SK-N-SH (cell line): Measurements from ENCODE around the gene ARID1B. TPM values are rescaled to one million over a fixed set of nuclear protein-coding genes. Genes with fewer than 3 reads are reported as not detected.

Experiments
- CTCF ChIA-PET: fragments of 300-600, 350-600 bp; formaldehyde crosslinking; extraction: SDS; loops from one replicate; lab custom pipeline; 2021; lab: Yijun Ruan, JAX
- POLR2A ChIA-PET: fragments of 350-600 bp; sonication (Branson Sonifier 250); formaldehyde crosslinking; extraction: SDS; loops from one replicate; lab custom pipeline; 2020; ENCODE audit warnings: antibody characterized with exemption, inconsistent platforms; lab: Yijun Ruan, JAX
- DNase-seq: peaks from one replicate; pipeline ENCODE4 v3.0.0; 2012
- H2AFZ ChIP-seq: fragments of 200-600 bp; sonication (generic); 2 replicates; pipeline ENCODE4 v1.8.1; 2016; ENCODE audit warnings: antibody characterized with exemption, mild to moderate bottlenecking, low read depth
- H3F3A ChIP-seq: fragments of 200-600 bp; sonication (generic); replicated peaks from 2 replicates; pipeline ENCODE3; 2016; ENCODE audit warnings: antibody characterized with exemption, mild to moderate bottlenecking; ENCODE audit not compliant: insufficient read depth
- H3K27ac ChIP-seq, 2 experiments: fragments of 200-500 bp in 1 of 2; fragments of 200-600 bp in 1 of 2; sonication (Bioruptor generic) in 1 of 2; sonication (generic), shearing (Covaris generic) in 1 of 2; 2 replicates each; pipeline versions ENCODE4 v1.5.1 to v1.6.1; 2014 to 2016; ENCODE audit warnings: low read depth in 2 of 2, inconsistent platforms in 1 of 2, low read length in 1 of 2, mild to moderate bottlenecking in 1 of 2, mixed read lengths in 1 of 2
- H3K27me3 ChIP-seq: fragments of 200-600 bp; sonication (generic), shearing (Covaris generic); 2 replicates; pipeline ENCODE4 v1.6.1; 2016; ENCODE audit warnings: mixed run types; ENCODE audit not compliant: insufficient read depth
- H3K36me3 ChIP-seq, 2 experiments: fragments of 200-500 bp in 1 of 2; fragments of 200-600 bp in 1 of 2; sonication (Bioruptor generic) in 1 of 2; sonication (generic) in 1 of 2; replicated peaks in 1 of 2; 2 replicates each; pipeline versions ENCODE3 to v1.5.1; 2014 to 2016; ENCODE audit warnings: low read length in 1 of 2, mild to moderate bottlenecking in 1 of 2; ENCODE audit not compliant: insufficient read depth in 2 of 2, control insufficient read depth in 1 of 2
- H3K4me1 ChIP-seq, 2 experiments: fragments of 200-500 bp in 1 of 2; fragments of 200-600 bp in 1 of 2; sonication (Bioruptor generic) in 1 of 2; sonication (generic), shearing (Covaris generic) in 1 of 2; 2 replicates each; pipeline versions ENCODE4 v1.5.1 to v1.6.1; 2014 to 2016; ENCODE audit warnings: low read depth in 1 of 2, low read length in 1 of 2, mixed run types in 1 of 2; ENCODE audit not compliant: insufficient read depth in 2 of 2, control insufficient read depth in 1 of 2
- H3K4me2 ChIP-seq: fragments of 200-600 bp; sonication (generic), shearing (Covaris generic); 2 replicates; pipeline ENCODE4 v1.6.1; 2017; ENCODE audit warnings: mixed run types
- H3K4me3 ChIP-seq, 2 experiments: fragments of 200-500 bp in 1 of 2; fragments of 200-600 bp in 1 of 2; sonication (Bioruptor generic) in 1 of 2; sonication (generic), shearing (Covaris generic) in 1 of 2; 2 replicates each; pipeline versions ENCODE4 v1.5.1 to v1.8.1; 2014 to 2016; ENCODE audit warnings: low read depth in 2 of 2, inconsistent platforms in 1 of 2, low read length in 1 of 2, mild to moderate bottlenecking in 1 of 2, mixed read lengths in 1 of 2, moderate library complexity in 1 of 2
- H3K79me2 ChIP-seq: fragments of 200-600 bp; sonication (generic); 2 replicates; pipeline ENCODE4 v1.8.1; 2017; ENCODE audit warnings: mild to moderate bottlenecking; ENCODE audit not compliant: insufficient read depth
- H3K9ac ChIP-seq: fragments of 200-600 bp; sonication (generic); 2 replicates; pipeline ENCODE4 v1.6.1; 2017; ENCODE audit warnings: mixed run types
- H3K9me2 ChIP-seq: fragments of 200-600 bp; sonication (generic); 2 replicates; pipeline ENCODE4 v1.6.1; 2017; ENCODE audit warnings: mixed run types
- H3K9me3 ChIP-seq: fragments of 200-600 bp; sonication (generic); 2 replicates; pipeline ENCODE4 v1.6.1; 2017; ENCODE audit warnings: mixed run types, mild to moderate bottlenecking, moderate library complexity
- H4K20me1 ChIP-seq: fragments of 200-600 bp; sonication (generic); 2 replicates; pipeline ENCODE4 v1.6.1; 2017; ENCODE audit warnings: mild to moderate bottlenecking, mixed run types; ENCODE audit not compliant: insufficient read depth
- ELF1 ChIP-seq: IDR thresholded peaks from 2 replicates; pipeline ENCODE4 v1.4.0; 2012
- EP300 ChIP-seq, 2 experiments: IDR thresholded peaks; 2 replicates each; pipeline versions ENCODE4 v1.4.0 to v1.6.1; 2012; ENCODE audit warnings: borderline replicate concordance in 1 of 2, low read depth in 1 of 2, low read length in 1 of 2
- EZH2phosphoT487 ChIP-seq: fragments of 200-600 bp; sonication (generic); IDR thresholded peaks from 2 replicates; pipeline ENCODE4 v1.6.1; 2017; ENCODE audit warnings: low read depth, mixed run types, mild to moderate bottlenecking, antibody characterized with exemption, moderate library complexity, borderline replicate concordance
- FOSL2 ChIP-seq: IDR thresholded peaks from 2 replicates; pipeline ENCODE4 v1.4.0; 2012; ENCODE audit warnings: low read depth, mild to moderate bottlenecking, moderate library complexity, borderline replicate concordance
- FOXJ3 ChIP-seq: sonication (generic); formaldehyde crosslinking; IDR thresholded peaks from 2 replicates; pipeline ENCODE4 v1.5.1; 2020; ENCODE audit warnings: mild to moderate bottlenecking, missing genetic modification reagents
- FOXM1 ChIP-seq: IDR thresholded peaks from 2 replicates; pipeline ENCODE4 v1.4.0; 2012; ENCODE audit warnings: low read depth, mild to moderate bottlenecking
- GABPA ChIP-seq: IDR thresholded peaks from 2 replicates; pipeline ENCODE4 v1.4.0; 2012; ENCODE audit warnings: low read depth, mild to moderate bottlenecking
- MEF2A ChIP-seq: IDR thresholded peaks from 2 replicates; pipeline ENCODE4 v1.4.0; 2012; ENCODE audit warnings: low read depth, borderline replicate concordance
- MXI1 ChIP-seq: IDR thresholded peaks from 2 replicates; pipeline ENCODE4 v1.6.1; 2012; ENCODE audit warnings: mild to moderate bottlenecking, low read depth, low read length, improper control_type of control experiment
- NRF1 ChIP-seq: IDR thresholded peaks from 2 replicates; pipeline ENCODE4 v1.6.1; 2012; ENCODE audit warnings: low read depth, mild to moderate bottlenecking, low read length
- RAD21 ChIP-seq: IDR thresholded peaks from 2 replicates; pipeline ENCODE4 v1.6.1; 2012; ENCODE audit warnings: mild to moderate bottlenecking, low read length
- RFX5 ChIP-seq: IDR thresholded peaks from 2 replicates; pipeline ENCODE4 v1.6.1; 2012; ENCODE audit warnings: mild to moderate bottlenecking, improper control_type of control experiment, low read length
- RXRA ChIP-seq: IDR thresholded peaks from 2 replicates; pipeline ENCODE4 v1.4.0; 2012; ENCODE audit warnings: low read depth, mild to moderate bottlenecking, borderline replicate concordance
- TCF12 ChIP-seq: IDR thresholded peaks from 2 replicates; pipeline ENCODE4 v1.4.0; 2012
- YY1 ChIP-seq: IDR thresholded peaks from 2 replicates; pipeline ENCODE4 v1.4.0; 2012; ENCODE audit warnings: low read depth, mild to moderate bottlenecking
- WGBS: methylation state at CpG from one replicate; pipeline ENCODE4 v1.1.6; 2017; ENCODE audit warnings: low lambda C conversion rate; 5-methylcytosine and 5-hydroxymethylcytosine counted together
- polyA plus RNA-seq, 3 experiments: library from polyadenylated mRNA; depleted of rRNA; stranded (reverse); fragments of >200 nt; gene quantifications; 2 replicates each; pipeline ENCODE4 v1.2.3, GENCODE V29; 2012
- TF ChIP-seq, protein P1 (sequence below): IDR thresholded peaks from 2 replicates; pipeline ENCODE4 v1.4.0; 2012; ENCODE audit warnings: low read depth, borderline replicate concordance
- TF ChIP-seq, protein P2 (sequence below): fragments of 200-600 bp; sonication (generic); IDR thresholded peaks from 2 replicates; pipeline ENCODE4 v1.6.1; 2017; ENCODE audit warnings: antibody characterized with exemption, mild to moderate bottlenecking, moderate library complexity
- TF ChIP-seq, protein P3 (sequence below): IDR thresholded peaks from 2 replicates; pipeline ENCODE4; 2012
- TF ChIP-seq, protein P4 (sequence below): fragments of 150-350 bp; IDR thresholded peaks from 2 replicates; pipeline ENCODE4 v1.6.1; 2016; ENCODE audit warnings: mild to moderate bottlenecking, low read depth, low read length

Gene ARID1B
- polyA plus RNA-seq, 1 of the 3 experiments (the other 2 are of a cell fraction), result 13.6 TPM

DNA sequence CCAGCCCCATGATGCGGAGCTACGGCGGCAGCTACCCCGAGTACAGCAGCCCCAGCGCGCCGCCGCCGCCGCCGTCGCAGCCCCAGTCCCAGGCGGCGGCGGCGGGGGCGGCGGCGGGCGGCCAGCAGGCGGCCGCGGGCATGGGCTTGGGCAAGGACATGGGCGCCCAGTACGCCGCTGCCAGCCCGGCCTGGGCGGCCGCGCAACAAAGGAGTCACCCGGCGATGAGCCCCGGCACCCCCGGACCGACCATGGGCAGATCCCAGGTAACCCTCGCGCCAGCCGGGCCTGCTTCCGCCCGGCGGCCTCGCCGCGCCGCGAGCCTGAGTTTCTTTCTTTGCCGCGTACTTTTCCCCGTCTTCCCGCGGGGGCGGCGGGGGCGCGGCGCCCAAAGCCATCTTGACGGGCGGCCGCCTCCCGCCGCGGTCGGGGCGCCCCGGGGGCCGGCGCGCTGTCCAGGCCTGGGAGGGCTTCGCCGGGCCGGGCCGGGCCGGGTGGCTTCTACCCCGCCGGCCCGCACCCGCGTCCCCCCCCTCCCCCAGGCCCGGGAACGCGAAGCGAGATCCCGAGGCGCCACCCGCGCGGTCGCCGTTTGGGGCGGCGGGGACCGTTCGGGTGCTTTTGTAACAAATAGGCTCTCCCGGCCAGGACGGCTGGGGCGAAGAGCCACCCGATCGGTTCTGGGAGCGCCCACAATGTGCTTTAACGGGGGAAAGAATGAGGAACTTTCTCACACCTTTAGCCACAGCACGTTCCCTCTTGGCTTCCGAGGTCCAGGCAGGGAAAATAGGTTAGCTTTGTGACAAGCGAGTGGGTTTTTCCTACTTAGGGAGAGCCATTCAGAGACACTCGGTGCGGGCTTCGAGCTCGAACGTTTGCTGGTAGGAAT is 2.3 kb downstream of the ARID1B start:
- H3K9me3 ChIP-seq, result no peaks in the 10 kb centered on the region
- 1% methylated on average over 9 of the region's 108 CpGs for WGBS
- peak overlapping the region; percentile 89 for H3K9ac ChIP-seq
- H3K27me3 ChIP-seq, result no peaks in the 10 kb centered on the region
- H3K4me3 ChIP-seq, result peak overlapping the region; percentile 66 to 75
- H3K4me2 ChIP-seq, result peak overlapping the region; percentile 91
- ChIA-PET POLR2A (interaction anchor here (0.9 to 3.3 kb wide), 6 partner anchors 82 to 241 kb away, joined by 3 to 15 read pairs (median 3); no protein-coding TSS in a partner anchor), CTCF (interaction anchor here (0.8 to 2.0 kb wide), 8 partner anchors 12 to 751 kb away, joined by 3 to 6 read pairs (median 4); no protein-coding TSS in a partner anchor)
- no peaks in the 10 kb centered on the region for H3K9me2 ChIP-seq
- H3K79me2 ChIP-seq, result peaks cover 78% of the 10 kb centered on the region
- DNase-seq, result peak; percentile 69
- H3K4me1 ChIP-seq, result peaks cover 12 to 25% of the 10 kb centered on the region in 2 experiments; a peak in 3 of 4 replicates
- H3F3A ChIP-seq, result peaks cover 24% of the 10 kb centered on the region
- peak overlapping the region; percentile 81 to 99 for H3K27ac ChIP-seq
- TF ChIP-seq MXI1, result peak; percentile 5; the same call in 1 of the 2 replicates
- TF ChIP-seq, protein P1, sequence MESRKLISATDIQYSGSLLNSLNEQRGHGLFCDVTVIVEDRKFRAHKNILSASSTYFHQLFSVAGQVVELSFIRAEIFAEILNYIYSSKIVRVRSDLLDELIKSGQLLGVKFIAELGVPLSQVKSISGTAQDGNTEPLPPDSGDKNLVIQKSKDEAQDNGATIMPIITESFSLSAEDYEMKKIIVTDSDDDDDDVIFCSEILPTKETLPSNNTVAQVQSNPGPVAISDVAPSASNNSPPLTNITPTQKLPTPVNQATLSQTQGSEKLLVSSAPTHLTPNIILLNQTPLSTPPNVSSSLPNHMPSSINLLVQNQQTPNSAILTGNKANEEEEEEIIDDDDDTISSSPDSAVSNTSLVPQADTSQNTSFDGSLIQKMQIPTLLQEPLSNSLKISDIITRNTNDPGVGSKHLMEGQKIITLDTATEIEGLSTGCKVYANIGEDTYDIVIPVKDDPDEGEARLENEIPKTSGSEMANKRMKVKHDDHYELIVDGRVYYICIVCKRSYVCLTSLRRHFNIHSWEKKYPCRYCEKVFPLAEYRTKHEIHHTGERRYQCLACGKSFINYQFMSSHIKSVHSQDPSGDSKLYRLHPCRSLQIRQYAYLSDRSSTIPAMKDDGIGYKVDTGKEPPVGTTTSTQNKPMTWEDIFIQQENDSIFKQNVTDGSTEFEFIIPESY, result no peak
- TF ChIP-seq TCF12, result no peak
- H3K36me3 ChIP-seq, result peaks cover 0 to 3% of the 10 kb centered on the region in 2 experiments
- no peak overlapping the region for H2AFZ ChIP-seq
- peaks cover 43% of the 10 kb centered on the region for H4K20me1 ChIP-seq

DNA sequence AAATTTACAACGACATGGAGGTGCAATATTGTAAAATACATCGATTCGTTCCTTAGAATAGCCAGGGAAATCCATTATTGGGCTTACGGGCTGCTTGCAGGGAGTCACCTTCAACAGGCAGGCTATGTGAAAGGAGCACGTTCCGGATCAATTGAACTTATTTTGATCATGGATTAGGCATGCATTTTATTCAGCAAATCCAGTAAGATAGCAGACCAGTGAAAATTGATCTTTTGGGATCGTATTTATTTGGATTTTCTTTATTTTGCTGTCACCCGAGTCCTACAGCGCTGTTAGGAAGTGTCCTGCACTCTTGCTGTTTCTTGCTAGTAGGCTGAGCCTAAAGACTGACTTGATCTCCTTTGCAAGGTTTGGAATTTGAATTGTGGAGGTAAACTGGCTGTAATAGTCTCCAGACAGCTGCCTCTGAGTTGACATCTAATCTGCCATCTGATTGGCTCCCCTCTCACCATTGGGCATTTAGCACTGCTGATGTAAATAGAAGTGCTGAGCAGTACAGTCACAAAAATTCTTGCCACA is 3.0 kb downstream of the ARID1B start:
- peaks cover under 1 to 8% of the 10 kb centered on the region in 2 experiments for H3K36me3 ChIP-seq
- POLR2A ChIA-PET, result interaction anchor here (3.3 kb wide), 1 partner anchor 94 kb away, joined by 15 read pairs; no protein-coding TSS in a partner anchor
- H3K9me2 ChIP-seq, result no peaks in the 10 kb centered on the region
- H3F3A ChIP-seq, result peaks cover 24% of the 10 kb centered on the region
- CTCF ChIA-PET, result interaction anchor here (0.8 to 2.0 kb wide), 5 partner anchors 29 to 752 kb away, joined by 3 to 6 read pairs (median 3); no protein-coding TSS in a partner anchor
- H3K27ac ChIP-seq, result peak overlapping the region; percentile 65 to 99
- 2% methylated on average over 9 of the region's 9 CpGs for WGBS
- peak overlapping the region; percentile 66 to 75 for H3K4me3 ChIP-seq
- peaks cover 9 to 23% of the 10 kb centered on the region in 2 experiments; a peak in 3 of 4 replicates for H3K4me1 ChIP-seq
- H3K9me3 ChIP-seq, result no peaks in the 10 kb centered on the region
- no peak overlapping the region for H2AFZ ChIP-seq
- DNase-seq, result peak; percentile 68
- peaks cover 81% of the 10 kb centered on the region for H3K79me2 ChIP-seq
- H3K4me2 ChIP-seq, result peak overlapping the region; percentile 91
- H3K27me3 ChIP-seq, result no peaks in the 10 kb centered on the region
- peak overlapping the region; percentile 89 for H3K9ac ChIP-seq
- H4K20me1 ChIP-seq, result peaks cover 50% of the 10 kb centered on the region
- TF ChIP-seq EZH2phosphoT487, result no peak
- no peak for TF ChIP-seq RXRA
- TF ChIP-seq ELF1, result no peak
- no peak for TF ChIP-seq FOXJ3 (CRISPR knock-in tag)
- TF ChIP-seq RAD21, result peak; percentile 18
- no peak for TF ChIP-seq FOSL2
- TF ChIP-seq GABPA, result no peak
- TF ChIP-seq, protein P2, sequence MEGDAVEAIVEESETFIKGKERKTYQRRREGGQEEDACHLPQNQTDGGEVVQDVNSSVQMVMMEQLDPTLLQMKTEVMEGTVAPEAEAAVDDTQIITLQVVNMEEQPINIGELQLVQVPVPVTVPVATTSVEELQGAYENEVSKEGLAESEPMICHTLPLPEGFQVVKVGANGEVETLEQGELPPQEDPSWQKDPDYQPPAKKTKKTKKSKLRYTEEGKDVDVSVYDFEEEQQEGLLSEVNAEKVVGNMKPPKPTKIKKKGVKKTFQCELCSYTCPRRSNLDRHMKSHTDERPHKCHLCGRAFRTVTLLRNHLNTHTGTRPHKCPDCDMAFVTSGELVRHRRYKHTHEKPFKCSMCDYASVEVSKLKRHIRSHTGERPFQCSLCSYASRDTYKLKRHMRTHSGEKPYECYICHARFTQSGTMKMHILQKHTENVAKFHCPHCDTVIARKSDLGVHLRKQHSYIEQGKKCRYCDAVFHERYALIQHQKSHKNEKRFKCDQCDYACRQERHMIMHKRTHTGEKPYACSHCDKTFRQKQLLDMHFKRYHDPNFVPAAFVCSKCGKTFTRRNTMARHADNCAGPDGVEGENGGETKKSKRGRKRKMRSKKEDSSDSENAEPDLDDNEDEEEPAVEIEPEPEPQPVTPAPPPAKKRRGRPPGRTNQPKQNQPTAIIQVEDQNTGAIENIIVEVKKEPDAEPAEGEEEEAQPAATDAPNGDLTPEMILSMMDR, result no peak
- TF ChIP-seq FOXM1, result no peak
- TF ChIP-seq NRF1, result no peak
- TF ChIP-seq YY1, result no peak
- no peak for TF ChIP-seq MEF2A
- TF ChIP-seq, protein P3, sequence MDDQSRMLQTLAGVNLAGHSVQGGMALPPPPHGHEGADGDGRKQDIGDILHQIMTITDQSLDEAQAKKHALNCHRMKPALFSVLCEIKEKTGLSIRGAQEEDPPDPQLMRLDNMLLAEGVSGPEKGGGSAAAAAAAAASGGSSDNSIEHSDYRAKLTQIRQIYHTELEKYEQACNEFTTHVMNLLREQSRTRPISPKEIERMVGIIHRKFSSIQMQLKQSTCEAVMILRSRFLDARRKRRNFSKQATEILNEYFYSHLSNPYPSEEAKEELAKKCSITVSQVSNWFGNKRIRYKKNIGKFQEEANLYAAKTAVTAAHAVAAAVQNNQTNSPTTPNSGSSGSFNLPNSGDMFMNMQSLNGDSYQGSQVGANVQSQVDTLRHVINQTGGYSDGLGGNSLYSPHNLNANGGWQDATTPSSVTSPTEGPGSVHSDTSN, result peak; percentile 23; the same call in 1 of the 2 replicates
- TF ChIP-seq, protein P4, sequence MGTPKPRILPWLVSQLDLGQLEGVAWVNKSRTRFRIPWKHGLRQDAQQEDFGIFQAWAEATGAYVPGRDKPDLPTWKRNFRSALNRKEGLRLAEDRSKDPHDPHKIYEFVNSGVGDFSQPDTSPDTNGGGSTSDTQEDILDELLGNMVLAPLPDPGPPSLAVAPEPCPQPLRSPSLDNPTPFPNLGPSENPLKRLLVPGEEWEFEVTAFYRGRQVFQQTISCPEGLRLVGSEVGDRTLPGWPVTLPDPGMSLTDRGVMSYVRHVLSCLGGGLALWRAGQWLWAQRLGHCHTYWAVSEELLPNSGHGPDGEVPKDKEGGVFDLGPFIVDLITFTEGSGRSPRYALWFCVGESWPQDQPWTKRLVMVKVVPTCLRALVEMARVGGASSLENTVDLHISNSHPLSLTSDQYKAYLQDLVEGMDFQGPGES, result no peak
- no peak for TF ChIP-seq EP300 (IDR thresholded peaks at IDR 0.05; ENCODE audit: borderline replicate concordance in 1 of 2, low read depth in 1 of 2, low read length in 1 of 2)
- TF ChIP-seq RFX5, result peak; percentile 67; the same call in 1 of the 2 replicates
